ENCODE data around the gene PLXNC1. TPM values are rescaled to one million over a fixed set of nuclear protein-coding genes. Genes with fewer than 3 reads are reported as not detected.

The PLXNC1 gene
- total and polyA plus RNA-seq, 2 experiments from 2014 or later: 0.78 to 1.9 TPM

GRCh38 chr12:94333396-94333795, 185.0 kb downstream of the PLXNC1 start:
- 96 to 100% methylated on average over 3 of the region's 3 CpGs for WGBS, 2 experiments (ENCODE audit: low coverage in 1 of 2, low lambda C conversion rate in 2 of 2, missing lambda C conversion rate in 2 of 2)
- Histone ChIP-seq H3K4me1 (ENCODE audit: insufficient read depth) (0 out of 2 replicates have a peak, but pooled peaks cover 4% of the 10 kb centered on the region), H3K36me3 (ENCODE audit: low read depth) (no peaks in the 10 kb centered on the region), H4K20me1 (ENCODE audit: insufficient read depth) (no peaks in the 10 kb centered on the region), H3K9me3 (ENCODE audit: low read depth) (no peaks in the 10 kb centered on the region), H3K9ac (no peak overlapping the region), H3K9me2 (ENCODE audit: insufficient read depth) (no peaks in the 10 kb centered on the region), H3K79me2 (ENCODE audit: insufficient read depth) (no peaks in the 10 kb centered on the region), H3F3A (ENCODE audit: insufficient read depth) (no peaks in the 10 kb centered on the region), H2AFZ (no peak overlapping the region), H3K27ac (no peak overlapping the region), H3K4me2 (ENCODE audit: unreplicated experiment) (no peak overlapping the region), H3K4me3 (no peak overlapping the region), H3K27me3 (replicated peaks; ENCODE audit: insufficient read depth) (no peaks in the 10 kb centered on the region)
- TF ChIP-seq EZH2phosphoT487 (IDR thresholded peaks at IDR 0.05; ENCODE audit: insufficient read depth, low read depth) (no peak), EZH2 (IDR thresholded peaks at IDR 0.05; ENCODE audit: insufficient read depth, poor library complexity, severe bottlenecking) (no peak)
- in situ Hi-C loops (cut with MboI): no loop called here
- DNase-seq: no peak

- Histone ChIP-seq H3K9ac (no peak overlapping the region), H3F3A (ENCODE audit: insufficient read depth) (no peaks in the 10 kb centered on the region), H3K79me2 (ENCODE audit: insufficient read depth) (no peaks in the 10 kb centered on the region), H3K4me3 (no peak overlapping the region), H2AFZ (no peak overlapping the region), H3K9me2 (ENCODE audit: insufficient read depth) (no peaks in the 10 kb centered on the region), H3K27me3 (replicated peaks; ENCODE audit: insufficient read depth) (no peaks in the 10 kb centered on the region), H3K36me3 (ENCODE audit: low read depth) (no peaks in the 10 kb centered on the region), H3K4me2 (ENCODE audit: unreplicated experiment) (no peak overlapping the region), H3K27ac (no peak overlapping the region), H3K9me3 (ENCODE audit: low read depth) (no peaks in the 10 kb centered on the region), H4K20me1 (ENCODE audit: insufficient read depth) (no peaks in the 10 kb centered on the region), H3K4me1 (ENCODE audit: insufficient read depth) (0 out of 2 replicates have a peak, but pooled peaks cover 4% of the 10 kb centered on the region)
- TF ChIP-seq EZH2 (IDR thresholded peaks at IDR 0.05; ENCODE audit: insufficient read depth, poor library complexity, severe bottlenecking) (no peak), EZH2phosphoT487 (IDR thresholded peaks at IDR 0.05; ENCODE audit: insufficient read depth, low read depth) (no peak)
- 48 to 51% methylated on average over 5 of the region's 5 CpGs for WGBS, 2 experiments (ENCODE audit: low coverage in 1 of 2, low lambda C conversion rate in 2 of 2, missing lambda C conversion rate in 2 of 2)
- DNase-seq: peak; percentile 42
- in situ Hi-C loops (cut with MboI): no loop called here
Observed at GRCh38 chr12:94336211-94336925, 188.0 kb downstream of the PLXNC1 start.

- Histone ChIP-seq H3K79me2 (ENCODE audit: insufficient read depth) (no peaks in the 10 kb centered on the region), H3F3A (ENCODE audit: insufficient read depth) (no peaks in the 10 kb centered on the region), H3K4me2 (ENCODE audit: unreplicated experiment) (no peak overlapping the region), H3K27ac (no peak overlapping the region), H3K36me3 (ENCODE audit: low read depth) (no peaks in the 10 kb centered on the region), H3K9me2 (ENCODE audit: insufficient read depth) (no peaks in the 10 kb centered on the region), H4K20me1 (ENCODE audit: insufficient read depth) (no peaks in the 10 kb centered on the region), H3K9ac (no peak overlapping the region), H3K9me3 (ENCODE audit: low read depth) (no peaks in the 10 kb centered on the region), H3K4me1 (ENCODE audit: insufficient read depth) (0 out of 2 replicates have a peak, but pooled peaks cover 4% of the 10 kb centered on the region), H3K4me3 (no peak overlapping the region), H2AFZ (no peak overlapping the region), H3K27me3 (replicated peaks; ENCODE audit: insufficient read depth) (no peaks in the 10 kb centered on the region)
- in situ Hi-C loops (cut with MboI): no loop called here
- WGBS, 2 experiments (ENCODE audit: low coverage in 1 of 2, low lambda C conversion rate in 2 of 2, missing lambda C conversion rate in 2 of 2): 97 to 98% methylated on average over 4 of the region's 4 CpGs
- TF ChIP-seq EZH2phosphoT487 (IDR thresholded peaks at IDR 0.05; ENCODE audit: insufficient read depth, low read depth): no peak
- TF ChIP-seq EZH2 (IDR thresholded peaks at IDR 0.05; ENCODE audit: insufficient read depth, poor library complexity, severe bottlenecking): no peak
- DNase-seq: no peak
Observed at GRCh38 chr12:94338006-94338794, 189.8 kb downstream of the PLXNC1 start.

- Histone ChIP-seq H2AFZ (no peak overlapping the region), H3K4me3 (no peak overlapping the region), H4K20me1 (ENCODE audit: insufficient read depth) (no peaks in the 10 kb centered on the region), H3K79me2 (ENCODE audit: insufficient read depth) (no peaks in the 10 kb centered on the region), H3K9ac (no peak overlapping the region), H3F3A (ENCODE audit: insufficient read depth) (no peaks in the 10 kb centered on the region), H3K9me2 (ENCODE audit: insufficient read depth) (no peaks in the 10 kb centered on the region), H3K4me2 (ENCODE audit: unreplicated experiment) (no peak overlapping the region), H3K27me3 (replicated peaks; ENCODE audit: insufficient read depth) (no peaks in the 10 kb centered on the region), H3K27ac (no peak overlapping the region), H3K9me3 (ENCODE audit: low read depth) (no peaks in the 10 kb centered on the region), H3K4me1 (ENCODE audit: insufficient read depth) (0 out of 2 replicates have a peak, but pooled peaks cover 4% of the 10 kb centered on the region), H3K36me3 (ENCODE audit: low read depth) (no peaks in the 10 kb centered on the region)
- no peak for DNase-seq
- in situ Hi-C loops (cut with MboI): no loop called here
- TF ChIP-seq EZH2phosphoT487 (IDR thresholded peaks at IDR 0.05; ENCODE audit: insufficient read depth, low read depth): no peak
- WGBS, 2 experiments (ENCODE audit: low coverage in 1 of 2, low lambda C conversion rate in 2 of 2, missing lambda C conversion rate in 2 of 2): 87 to 89% methylated on average over 6 of the region's 6 CpGs
Observed at GRCh38 chr12:94340573-94340972, 192.2 kb downstream of the PLXNC1 start.
